GM19438 (cell line): ENCODE measurements around the gene GRM5.
"Not testable (repeated sequence)": the region's sequence is repeated elsewhere in the genome, so short reads cannot be mapped to it uniquely, and the experiment has no call there.

Experiments
- ATAC-seq: cut with Tn5 transposase; IDR thresholded peaks from one replicate; pipeline ENCODE4 v1.9.1; 2021; ENCODE audit warnings: low read depth; ENCODE audit not compliant: unreplicated experiment

The GRM5 gene

GRCh38 chr11:88515002-88515401 lies 550.8 kb downstream of the GRM5 start:
- ATAC-seq, result no peak

GRCh38 chr11:88511006-88511405 lies 554.8 kb downstream of the GRM5 start:
- no peak for ATAC-seq

GRCh38 chr11:88508759-88509581 lies 556.8 kb downstream of the GRM5 start:
- no peak for ATAC-seq

GRCh38 chr11:88508418-88508758 lies 557.4 kb downstream of the GRM5 start:
- no peak for ATAC-seq

- ATAC-seq, result no peak
These were observed 557.9 kb downstream of the GRM5 start for GRCh38 chr11:88507771-88508417.

- ATAC-seq, result no peak
These were observed 564.2 kb downstream of the GRM5 start for GRCh38 chr11:88501541-88501940.

GRCh38 chr11:88495836-88496235 lies 569.9 kb downstream of the GRM5 start:
- ATAC-seq, result no peak

- no peak for ATAC-seq
These were observed 570.9 kb downstream of the GRM5 start for GRCh38 chr11:88494848-88495247.

GRCh38 chr11:88491674-88492073 lies 574.1 kb downstream of the GRM5 start:
- no peak for ATAC-seq

- no peak for ATAC-seq
These were observed 576.8 kb downstream of the GRM5 start for GRCh38 chr11:88489030-88489429.

GRCh38 chr11:88487646-88488045 lies 578.1 kb downstream of the GRM5 start:
- ATAC-seq, result no peak

- peak; percentile 85 for ATAC-seq
These were observed 580.7 kb downstream of the GRM5 start for GRCh38 chr11:88484873-88485621.

GRCh38 chr11:88482871-88483301 lies 582.9 kb downstream of the GRM5 start:
- ATAC-seq, result no peak

- ATAC-seq, result no peak
These were observed 585.6 kb downstream of the GRM5 start for GRCh38 chr11:88480223-88480622.

GRCh38 chr11:88478136-88478815 lies 587.5 kb downstream of the GRM5 start:
- no peak for ATAC-seq

- no peak for ATAC-seq
These were observed 589.8 kb downstream of the GRM5 start for GRCh38 chr11:88475991-88476418.

GRCh38 chr11:88474655-88475054 lies 591.1 kb downstream of the GRM5 start:
- no peak for ATAC-seq

GRCh38 chr11:88469561-88470225 lies 596.1 kb downstream of the GRM5 start:
- ATAC-seq, result no peak

GRCh38 chr11:88464528-88464927 lies 601.3 kb downstream of the GRM5 start:
- ATAC-seq, result no peak

GRCh38 chr11:88463301-88463700 lies 602.5 kb downstream of the GRM5 start:
- ATAC-seq, result not testable (repeated sequence)
